Activated naive CD4-positive, alpha-beta T cell treated with anti-CD3 and anti-CD28 coated beads for 36 hours (primary cell): ENCODE results near the gene FTO. TPM values are rescaled to one million over a fixed set of nuclear protein-coding genes. Genes with fewer than 3 reads are reported as not detected.

Experiments
- CTCF ChIA-PET: fragments of 350-600 bp; sonication (Branson Sonifier 250); formaldehyde crosslinking; loops from one replicate; lab custom pipeline; 2021; ENCODE audit warnings: antibody characterized with exemption; lab: Charles Lee
- DNase-seq: peaks from one replicate; pipeline ENCODE4 v3.0.0-alpha.2; 2020
- H3K27ac Mint-ChIP-seq: one replicate; pipeline ENCODE4 v1.8.0; 2021; ENCODE audit warnings: mild to moderate bottlenecking, mixed read lengths
- H3K27me3 Mint-ChIP-seq: one replicate; pipeline ENCODE4 v1.8.0; 2021; ENCODE audit warnings: low read depth, mixed read lengths
- H3K36me3 Mint-ChIP-seq: one replicate; pipeline ENCODE4 v1.8.0; 2021; ENCODE audit warnings: low read depth, mixed read lengths
- H3K4me1 Mint-ChIP-seq: one replicate; pipeline ENCODE4 v1.8.0; 2021; ENCODE audit warnings: low read depth, mixed read lengths
- H3K4me3 Mint-ChIP-seq: one replicate; pipeline ENCODE4 v1.8.0; 2021; ENCODE audit warnings: mild to moderate bottlenecking, moderate library complexity, mixed read lengths
- H3K9me3 Mint-ChIP-seq: one replicate; pipeline ENCODE4 v1.8.0; 2021; ENCODE audit warnings: mixed read lengths
- intact Hi-C: fragments of 100-400 bp; cut with micrococcal nuclease; formaldehyde crosslinking; loops from one replicate; pipeline ENCODE4 v1.15.1; 2023
- total RNA-seq, 2 experiments: library from RNA; stranded (reverse); gene quantifications; one replicate each; pipeline ENCODE4 v1.2.3, GENCODE V29; 2021

Gene FTO
- total RNA-seq, 2 experiments from 2014 or later, result 60.2 to 63.9 TPM

DNA sequence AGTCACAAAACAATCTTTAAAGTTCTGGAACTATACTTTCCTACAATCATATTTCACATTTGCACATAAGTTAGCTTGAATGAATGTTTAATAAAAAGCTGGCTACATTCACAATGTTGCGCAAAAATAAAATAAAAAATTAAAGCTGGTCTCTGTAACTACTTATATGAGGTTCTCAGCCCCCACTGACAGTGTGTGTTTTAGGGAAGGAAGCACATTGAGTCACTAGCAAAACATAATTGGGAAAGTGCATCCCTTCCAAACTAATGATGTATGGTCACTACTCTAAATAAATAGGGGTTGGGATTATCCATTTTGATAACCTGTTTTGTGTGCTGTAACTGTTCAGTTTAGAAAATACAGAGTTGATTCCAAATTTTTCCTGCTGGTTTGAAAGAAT is 330.7 kb downstream of the FTO start:
- no peaks in the 10 kb centered on the region for H3K4me1 Mint-ChIP-seq
- intact Hi-C loops, result no loop called here
- H3K9me3 Mint-ChIP-seq, result peaks cover 6% of the 10 kb centered on the region
- no peak overlapping the region for H3K27ac Mint-ChIP-seq
- CTCF ChIA-PET, result no interaction called here
- no peak for DNase-seq
- H3K27me3 Mint-ChIP-seq, result no peaks in the 10 kb centered on the region
- H3K36me3 Mint-ChIP-seq, result peaks cover 33% of the 10 kb centered on the region
- no peak overlapping the region for H3K4me3 Mint-ChIP-seq

DNA sequence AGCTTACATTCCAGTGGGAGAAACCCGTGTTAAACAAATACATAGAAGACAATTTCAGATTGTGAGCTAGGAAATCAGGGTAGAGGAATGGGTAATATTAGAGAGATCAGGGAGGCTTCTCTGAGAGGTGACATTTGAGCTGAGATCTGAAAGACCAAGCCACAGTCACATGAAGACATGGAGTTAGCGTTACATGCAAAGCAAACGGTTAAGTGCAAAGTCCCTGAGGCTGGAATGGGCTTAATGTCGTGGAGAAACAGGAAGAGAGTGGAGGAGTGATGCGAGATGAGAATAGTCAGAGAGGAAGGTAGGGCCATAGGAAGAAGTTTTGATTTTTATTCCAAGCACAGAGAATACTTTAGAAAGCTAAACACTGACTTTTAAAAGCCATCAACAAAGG is 336.5 kb downstream of the FTO start:
- no peak overlapping the region for H3K27ac Mint-ChIP-seq
- no peak overlapping the region for H3K4me3 Mint-ChIP-seq
- H3K36me3 Mint-ChIP-seq, result peaks cover 21% of the 10 kb centered on the region
- intact Hi-C loops, result no loop called here
- no peaks in the 10 kb centered on the region for H3K9me3 Mint-ChIP-seq
- H3K27me3 Mint-ChIP-seq, result no peaks in the 10 kb centered on the region
- CTCF ChIA-PET, result no interaction called here
- no peaks in the 10 kb centered on the region for H3K4me1 Mint-ChIP-seq
- no peak for DNase-seq

DNA sequence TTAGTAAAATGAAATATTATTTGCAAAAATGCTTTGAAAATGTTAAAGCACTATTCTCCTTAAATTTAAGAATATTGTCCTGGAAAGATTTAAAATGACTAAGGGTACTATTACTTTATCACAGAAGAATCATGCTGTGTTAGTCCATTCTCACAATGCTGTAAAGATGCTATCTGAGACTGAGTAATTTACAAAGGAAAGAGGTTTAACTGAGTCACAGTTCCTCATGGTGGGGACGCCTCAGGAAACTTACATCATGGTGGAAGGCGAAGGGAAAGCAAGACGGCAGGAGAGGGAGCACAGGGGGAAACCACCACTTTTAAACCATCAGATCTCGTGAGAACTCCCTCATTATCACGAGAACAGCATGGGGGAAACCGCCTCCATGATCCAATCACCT is 337.0 kb downstream of the FTO start:
- intact Hi-C loops, result no loop called here
- Mint-ChIP-seq H3K27me3 (no peaks in the 10 kb centered on the region), H3K4me1 (no peaks in the 10 kb centered on the region), H3K27ac (no peak overlapping the region), H3K9me3 (no peaks in the 10 kb centered on the region), H3K36me3 (peaks cover 20% of the 10 kb centered on the region), H3K4me3 (no peak overlapping the region)
- no peak for DNase-seq
- CTCF ChIA-PET, result no interaction called here

DNA sequence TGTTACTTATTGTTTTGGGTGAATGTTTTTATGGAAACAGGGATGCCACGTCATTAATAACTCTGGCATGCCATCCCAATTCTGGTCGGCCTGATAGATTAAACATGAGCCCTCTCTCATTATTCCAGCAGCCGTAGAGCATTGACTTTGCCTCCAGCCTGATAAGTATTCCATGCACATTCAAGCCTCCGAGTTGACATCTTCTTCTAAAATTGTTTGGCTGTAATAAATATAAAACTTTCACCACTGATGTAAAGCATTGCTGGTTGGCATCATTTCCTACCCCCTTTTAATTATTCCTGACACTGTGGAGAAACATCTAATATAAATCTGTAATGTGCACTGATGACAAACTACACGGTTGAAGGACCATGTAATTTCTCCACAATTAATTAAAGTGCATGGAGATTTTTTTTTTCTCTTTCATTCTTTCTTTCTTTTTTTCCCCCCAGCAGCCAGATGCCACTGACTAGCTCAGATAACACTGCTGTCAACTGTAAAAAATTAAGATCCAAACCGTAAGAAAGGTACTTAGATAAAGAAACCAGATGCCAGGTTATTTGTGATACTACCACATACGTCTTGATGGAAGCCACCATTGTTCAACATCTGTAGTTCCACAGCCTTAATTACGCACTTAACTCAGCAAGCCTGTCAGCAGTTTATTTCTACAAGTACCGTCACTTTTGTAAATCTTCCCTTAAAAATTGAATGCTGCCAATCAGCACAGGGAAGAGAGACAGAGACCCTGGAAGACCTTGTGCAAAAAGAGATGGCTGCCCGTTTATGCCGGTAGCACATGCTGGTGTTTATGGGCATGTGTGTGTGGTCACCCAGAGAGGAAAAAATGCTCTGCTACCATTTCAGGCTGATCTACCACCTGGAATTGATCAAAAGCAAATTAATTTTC is 344.9 kb downstream of the FTO start:
- Mint-ChIP-seq H3K4me3 (no peak overlapping the region), H3K36me3 (peaks cover 2% of the 10 kb centered on the region), H3K27me3 (no peaks in the 10 kb centered on the region), H3K27ac (no peak overlapping the region), H3K4me1 (no peaks in the 10 kb centered on the region), H3K9me3 (no peaks in the 10 kb centered on the region)
- intact Hi-C loops, result no loop called here
- DNase-seq, result no peak
- CTCF ChIA-PET, result no interaction called here

DNA sequence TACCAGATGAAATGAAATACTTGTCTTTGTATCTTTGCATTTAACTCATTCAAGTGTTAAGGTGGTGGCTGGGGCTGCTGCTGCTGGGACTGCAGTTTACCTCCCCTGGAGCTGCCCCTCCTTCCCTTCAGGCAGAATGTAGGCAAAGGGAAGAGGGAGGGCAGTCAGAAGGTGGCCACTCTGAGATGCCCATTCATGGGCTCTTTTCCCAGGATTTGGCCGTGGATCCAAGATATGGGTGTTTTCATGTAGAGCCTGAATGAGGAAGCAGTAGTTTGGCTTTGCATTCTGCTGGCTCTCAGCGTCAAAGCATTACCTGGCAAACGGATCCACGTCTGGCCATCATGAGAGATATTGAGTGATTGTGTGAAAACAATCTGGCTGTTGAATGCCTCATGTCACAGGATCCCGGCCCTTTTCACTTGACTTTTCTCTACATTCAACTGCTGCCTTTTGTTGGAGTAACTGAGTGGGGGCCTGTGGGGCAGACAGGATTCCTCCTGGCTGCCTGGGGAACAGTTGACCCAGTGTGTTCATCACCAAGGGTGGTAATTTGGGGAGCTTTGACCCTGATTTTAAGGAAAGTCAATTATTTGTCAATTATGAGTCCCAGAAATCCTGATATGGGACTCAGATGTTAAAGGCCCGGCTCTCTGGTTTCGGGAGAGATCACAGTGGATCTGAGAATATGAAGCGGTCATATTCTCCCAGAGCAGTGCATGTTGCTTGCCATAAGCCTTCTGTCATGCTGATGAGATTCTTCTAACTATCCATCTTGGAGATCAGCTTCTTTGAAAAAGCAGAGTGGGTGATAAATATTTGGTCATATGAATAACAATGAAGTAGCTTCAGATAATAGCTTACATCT is 345.9 kb downstream of the FTO start:
- CTCF ChIA-PET, result interaction anchor here (0.9 kb wide), 1 partner anchor 42 kb away, joined by 3 read pairs; no protein-coding TSS in a partner anchor
- no peaks in the 10 kb centered on the region for H3K4me1 Mint-ChIP-seq
- intact Hi-C loops, result no loop called here
- DNase-seq, result no peak
- no peak overlapping the region for H3K4me3 Mint-ChIP-seq
- no peak overlapping the region for H3K27ac Mint-ChIP-seq
- no peaks in the 10 kb centered on the region for H3K27me3 Mint-ChIP-seq
- H3K9me3 Mint-ChIP-seq, result no peaks in the 10 kb centered on the region
- H3K36me3 Mint-ChIP-seq, result peaks cover 2% of the 10 kb centered on the region

DNA sequence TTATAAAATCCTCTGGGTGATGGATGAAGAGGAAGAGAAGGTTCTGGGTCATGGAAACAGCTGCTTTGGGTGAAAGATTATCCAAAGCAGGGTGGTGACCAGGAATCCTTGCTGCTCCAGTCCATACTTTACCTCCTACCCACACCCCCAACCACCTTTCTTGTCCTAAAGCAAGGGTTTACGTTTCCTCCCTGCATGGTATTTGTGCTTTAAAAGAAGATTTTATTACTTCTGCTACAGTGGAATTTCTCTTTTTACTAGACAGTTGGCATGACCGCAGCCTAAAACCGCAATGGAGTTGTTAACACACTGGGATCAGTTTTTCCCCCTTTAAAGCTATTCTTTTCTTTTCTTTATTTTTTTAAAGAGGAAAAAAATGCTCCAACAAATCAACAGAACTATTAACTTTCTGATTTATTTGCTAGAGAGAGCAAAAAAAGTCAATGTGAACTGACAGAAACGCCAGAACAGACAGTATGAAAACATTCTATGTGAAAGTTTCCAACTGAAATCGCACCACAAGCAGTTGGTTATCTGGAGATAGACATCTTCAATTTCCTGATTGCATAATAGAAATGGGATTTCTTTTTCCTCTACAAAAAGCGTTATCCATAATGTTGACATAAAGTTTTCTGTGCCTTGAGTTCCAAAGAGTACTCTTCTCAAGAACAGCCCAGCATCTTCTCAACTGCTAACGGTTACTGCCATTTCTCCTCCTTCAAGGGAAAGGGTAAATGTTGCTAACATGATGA is 346.7 kb downstream of the FTO start:
- DNase-seq, result no peak
- H3K27ac Mint-ChIP-seq, result no peak overlapping the region
- H3K27me3 Mint-ChIP-seq, result no peaks in the 10 kb centered on the region
- no peaks in the 10 kb centered on the region for H3K4me1 Mint-ChIP-seq
- intact Hi-C loops, result no loop called here
- H3K36me3 Mint-ChIP-seq, result peaks cover 2% of the 10 kb centered on the region
- H3K4me3 Mint-ChIP-seq, result no peak overlapping the region
- H3K9me3 Mint-ChIP-seq, result no peaks in the 10 kb centered on the region
- CTCF ChIA-PET, result interaction anchor here (0.9 kb wide), 1 partner anchor 43 kb away, joined by 3 read pairs; no protein-coding TSS in a partner anchor

DNA sequence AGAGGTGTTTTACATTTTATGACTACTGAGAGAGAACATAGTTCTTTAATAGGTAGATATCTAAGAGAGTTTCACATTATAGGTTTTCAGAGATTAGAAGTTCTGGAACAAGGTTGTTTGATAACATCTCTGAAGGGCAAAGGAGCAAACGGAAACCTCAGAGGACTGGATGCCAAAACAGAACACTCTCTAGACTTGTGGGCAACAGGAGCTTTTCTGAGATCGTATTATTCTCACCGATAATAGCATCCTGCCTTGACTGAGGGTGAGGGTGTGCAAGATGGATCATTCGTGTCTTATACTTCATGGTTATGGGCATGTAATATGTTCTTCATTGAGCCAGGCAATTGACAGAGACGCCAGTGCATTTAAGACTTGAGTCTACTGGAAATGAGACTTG is 347.9 kb downstream of the FTO start:
- Mint-ChIP-seq H3K27me3 (no peaks in the 10 kb centered on the region), H3K4me3 (no peak overlapping the region), H3K36me3 (peaks cover 2% of the 10 kb centered on the region), H3K4me1 (no peaks in the 10 kb centered on the region), H3K27ac (no peak overlapping the region), H3K9me3 (no peaks in the 10 kb centered on the region)
- intact Hi-C loops, result no loop called here
- DNase-seq, result no peak
- CTCF ChIA-PET, result no interaction called here

DNA sequence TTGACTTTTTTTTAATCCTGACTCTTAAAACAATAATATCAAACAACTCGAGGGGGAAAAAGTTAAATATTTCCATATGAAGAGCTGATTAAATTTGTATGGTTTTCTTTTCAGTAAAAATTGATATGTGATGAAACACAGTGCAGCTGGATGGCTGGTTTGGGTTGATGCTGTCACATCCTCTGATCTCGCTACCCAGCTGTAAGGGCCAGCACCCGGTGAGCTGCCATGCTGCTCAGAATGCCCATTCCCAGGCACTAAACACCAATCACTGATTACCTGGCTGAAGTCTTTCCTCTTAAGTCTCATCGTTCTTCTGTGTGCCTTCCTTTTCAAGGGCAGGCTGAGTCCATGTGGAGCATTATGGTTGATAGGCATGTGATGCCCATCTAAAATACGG is 348.3 kb downstream of the FTO start:
- no peak for DNase-seq
- Mint-ChIP-seq H3K4me3 (no peak overlapping the region), H3K27me3 (no peaks in the 10 kb centered on the region), H3K4me1 (no peaks in the 10 kb centered on the region), H3K27ac (no peak overlapping the region), H3K36me3 (peaks cover 5% of the 10 kb centered on the region), H3K9me3 (no peaks in the 10 kb centered on the region)
- CTCF ChIA-PET, result no interaction called here
- intact Hi-C loops, result no loop called here

DNA sequence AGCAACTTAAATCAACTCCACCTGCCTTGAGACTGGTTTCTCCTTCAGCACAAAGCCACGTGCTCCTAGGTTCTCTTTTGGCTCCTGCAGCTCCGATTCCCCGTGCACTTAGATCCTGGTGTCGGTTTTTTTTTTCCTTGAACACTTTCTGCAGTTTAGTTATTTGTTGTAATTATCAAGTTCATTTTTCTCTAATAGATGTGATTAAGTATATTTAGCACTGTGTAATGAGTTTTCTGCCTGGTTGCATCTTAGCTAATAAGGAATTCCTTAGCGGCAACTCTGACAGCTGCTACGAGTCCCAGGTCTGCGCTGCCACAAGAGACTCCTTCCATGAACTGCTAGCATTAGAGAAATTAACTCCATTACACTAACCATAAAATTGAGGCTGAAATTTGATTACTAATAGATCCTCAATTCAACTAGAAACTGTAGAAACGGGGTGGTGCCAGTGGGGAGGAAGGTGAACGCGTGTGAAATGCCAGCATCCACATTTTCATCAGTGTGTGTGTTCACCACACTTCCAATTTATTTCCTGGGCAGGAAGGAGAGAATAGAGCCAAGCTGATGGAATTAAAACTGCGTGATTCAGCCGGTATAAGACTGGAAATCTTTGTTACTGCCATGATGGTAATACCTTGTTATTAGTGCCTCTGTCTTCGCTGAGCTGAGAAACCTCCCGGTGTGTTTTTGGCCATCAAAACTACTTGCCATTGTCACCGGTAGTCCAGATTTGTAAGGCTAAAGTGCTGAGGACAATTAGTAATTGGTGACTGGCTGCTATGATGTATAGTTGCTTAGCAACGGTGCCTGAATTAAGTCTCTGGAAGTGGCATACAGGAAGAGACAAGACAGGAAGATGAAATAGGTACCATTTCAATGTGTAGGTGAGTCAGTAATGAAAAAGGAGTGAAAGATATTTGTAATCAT is 350.2 kb downstream of the FTO start:
- DNase-seq, result no peak
- Mint-ChIP-seq H3K27me3 (no peaks in the 10 kb centered on the region), H3K4me3 (no peak overlapping the region), H3K4me1 (no peaks in the 10 kb centered on the region), H3K36me3 (peaks cover 7% of the 10 kb centered on the region), H3K27ac (no peak overlapping the region), H3K9me3 (no peaks in the 10 kb centered on the region)
- CTCF ChIA-PET, result no interaction called here
- intact Hi-C loops, result no loop called here

DNA sequence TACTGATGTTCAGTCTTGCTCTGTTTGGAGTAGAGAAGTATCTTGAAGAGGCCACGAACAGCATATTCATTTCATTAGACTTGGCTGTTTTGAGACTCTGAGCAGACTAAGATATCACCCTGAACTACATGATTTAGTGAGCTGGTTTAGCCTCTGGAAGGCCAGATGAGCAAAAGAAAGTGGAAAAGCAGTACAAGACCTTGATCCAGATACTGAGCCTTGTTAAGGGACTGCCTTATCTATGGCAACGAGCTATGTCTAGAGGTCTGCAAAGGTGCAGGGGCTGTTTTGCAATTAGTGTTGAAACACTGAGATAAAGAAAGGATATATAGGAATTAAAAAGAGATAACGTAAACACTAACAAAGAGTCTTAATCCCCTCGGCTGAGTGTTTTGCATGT is 351.2 kb downstream of the FTO start:
- CTCF ChIA-PET, result no interaction called here
- no peaks in the 10 kb centered on the region for H3K4me1 Mint-ChIP-seq
- no peak overlapping the region for H3K4me3 Mint-ChIP-seq
- intact Hi-C loops, result no loop called here
- H3K36me3 Mint-ChIP-seq, result peaks cover 7% of the 10 kb centered on the region
- no peaks in the 10 kb centered on the region for H3K9me3 Mint-ChIP-seq
- H3K27ac Mint-ChIP-seq, result no peak overlapping the region
- H3K27me3 Mint-ChIP-seq, result no peaks in the 10 kb centered on the region
- DNase-seq, result no peak

DNA sequence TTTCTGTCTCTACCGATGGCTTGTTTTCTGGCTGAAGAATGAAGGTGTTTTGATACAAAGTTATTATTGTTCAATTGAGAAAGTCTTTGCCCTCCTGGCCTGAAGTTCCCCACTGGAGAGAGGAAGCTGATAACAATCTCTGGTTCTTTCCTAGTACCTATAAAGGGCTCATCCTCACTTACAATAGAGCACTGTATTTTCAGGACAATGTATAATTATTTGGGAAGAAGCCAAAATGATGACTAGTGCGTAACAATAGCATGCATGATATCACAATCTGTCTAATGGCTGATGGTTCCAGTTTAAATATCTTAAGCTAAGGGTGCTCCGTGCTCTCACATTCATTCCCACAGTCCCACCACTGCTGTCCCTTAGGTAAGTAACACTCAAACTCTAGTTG is 351.9 kb downstream of the FTO start:
- Mint-ChIP-seq H3K27me3 (no peaks in the 10 kb centered on the region), H3K4me3 (no peak overlapping the region), H3K27ac (no peak overlapping the region), H3K9me3 (no peaks in the 10 kb centered on the region), H3K4me1 (no peaks in the 10 kb centered on the region), H3K36me3 (peaks cover 7% of the 10 kb centered on the region)
- intact Hi-C loops, result no loop called here
- DNase-seq, result no peak
- CTCF ChIA-PET, result no interaction called here
